Stimulated activated naive CD4-positive, alpha-beta T cell (primary cell): ENCODE data around the gene PITPNM3.
A peak's percentile ranks its signal among the peaks of the same experiment; 100 is the strongest.
"Not testable (repeated sequence)": the region's sequence is repeated elsewhere in the genome, so short reads cannot be mapped to it uniquely, and the experiment has no call there.

Experiments used
- DNase-seq, 6 experiments: peaks; one replicate each; lab custom pipeline; 2025; lab: John Stamatoyannopoulos, UW

The PITPNM3 gene

GRCh38 chr17:6501359-6501758 lies 55.0 kb downstream of the PITPNM3 start:
- no peak for DNase-seq

DNA sequence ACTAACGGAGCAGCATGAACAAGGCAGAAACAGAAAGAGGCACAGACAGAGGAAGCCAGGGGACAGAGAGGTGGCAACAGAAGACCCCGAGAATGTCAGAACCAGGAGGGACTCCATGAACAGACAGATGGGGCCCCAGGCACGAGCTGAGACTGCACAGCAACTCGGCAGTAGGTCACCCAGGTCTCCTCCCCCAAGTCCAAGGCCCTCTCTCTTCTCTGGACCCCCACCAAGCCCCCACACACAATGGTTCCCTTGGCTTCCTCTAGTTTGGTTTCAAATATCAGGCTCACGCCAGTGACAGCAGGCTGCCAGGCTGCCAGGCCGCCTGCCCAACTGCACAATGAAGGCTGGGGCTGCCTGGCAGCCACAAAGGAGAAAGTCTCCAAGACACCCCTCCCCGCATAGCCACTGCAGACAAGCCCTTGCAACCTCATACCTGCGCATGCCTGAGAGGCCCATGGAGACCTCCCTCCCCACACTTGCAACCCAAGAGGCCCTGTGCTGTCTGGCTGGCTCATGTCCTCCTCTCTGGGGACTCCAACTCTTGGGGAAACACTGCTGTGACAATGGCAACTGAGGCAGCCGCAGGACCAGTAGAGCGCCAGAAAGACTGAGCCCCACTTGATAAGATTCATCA lies 57.3 kb downstream of the PITPNM3 start:
- DNase-seq = no peak

DNA sequence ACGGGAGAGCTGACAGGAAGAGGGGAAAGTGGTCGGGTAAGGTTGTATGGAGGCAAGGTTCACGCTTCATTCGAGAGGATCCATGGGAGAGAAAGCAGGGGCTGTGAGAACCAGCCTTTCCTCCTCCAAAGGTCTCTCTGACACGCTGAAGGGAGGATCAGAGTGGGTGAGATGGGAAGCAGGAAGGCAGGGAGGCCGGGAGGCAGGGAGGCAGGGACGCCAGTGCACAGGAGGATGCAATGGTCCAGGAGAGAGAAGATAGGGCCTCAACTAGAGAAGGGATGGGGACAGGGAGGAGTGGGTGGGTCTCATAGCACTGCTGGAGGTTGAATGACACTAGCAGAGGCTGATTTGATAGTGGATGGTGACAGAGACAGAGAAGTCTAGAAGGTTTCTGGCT lies 58.0 kb downstream of the PITPNM3 start:
- DNase-seq = no peak

- no peak for DNase-seq
These were observed 58.7 kb downstream of the PITPNM3 start for GRCh38 chr17:6497496-6498221.

DNA sequence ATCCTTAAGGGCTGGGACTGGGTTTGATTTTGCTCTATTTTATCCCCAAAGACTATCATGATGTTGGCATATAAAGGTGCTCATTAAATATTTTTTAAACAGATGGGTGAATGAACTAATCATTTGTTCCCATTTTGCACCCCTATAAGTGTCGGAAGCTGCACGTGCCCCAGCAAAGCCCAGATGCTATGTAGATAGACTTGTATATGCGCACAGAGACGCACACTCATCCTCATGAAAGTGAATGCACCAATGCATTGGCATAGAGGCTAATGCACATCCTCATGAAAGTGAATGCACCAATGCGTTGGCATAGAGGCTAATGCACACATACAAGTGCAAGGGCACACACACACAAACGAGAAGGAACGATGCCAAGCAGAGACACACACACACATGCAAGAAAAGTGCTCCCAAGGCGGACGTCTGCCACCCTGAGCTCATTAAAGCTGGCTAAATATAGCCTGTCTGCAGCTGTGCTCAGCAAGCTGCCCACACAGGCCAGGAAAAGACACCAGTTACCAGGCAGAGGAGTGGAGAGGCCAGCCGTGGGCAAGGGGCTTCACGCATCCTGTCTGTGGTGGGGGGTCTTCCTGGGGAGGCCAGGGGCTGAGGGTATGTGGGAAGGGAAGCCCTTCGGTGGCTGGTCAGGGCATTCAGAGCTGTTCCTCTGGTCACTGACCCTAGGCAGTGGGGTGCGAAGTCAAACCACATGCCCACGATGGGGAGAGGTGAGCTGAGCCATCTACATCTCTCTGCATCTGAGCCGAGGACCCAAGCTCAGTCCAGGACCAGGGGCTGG lies 59.5 kb downstream of the PITPNM3 start:
- DNase-seq = no peak

GRCh38 chr17:6496116-6496481 lies 60.3 kb downstream of the PITPNM3 start:
- DNase-seq = peak in 1 of 6 experiments; percentile 31

- DNase-seq = peak in 1 of 6 experiments; percentile 31
These were observed 60.8 kb downstream of the PITPNM3 start for GRCh38 chr17:6495450-6496115.

DNA sequence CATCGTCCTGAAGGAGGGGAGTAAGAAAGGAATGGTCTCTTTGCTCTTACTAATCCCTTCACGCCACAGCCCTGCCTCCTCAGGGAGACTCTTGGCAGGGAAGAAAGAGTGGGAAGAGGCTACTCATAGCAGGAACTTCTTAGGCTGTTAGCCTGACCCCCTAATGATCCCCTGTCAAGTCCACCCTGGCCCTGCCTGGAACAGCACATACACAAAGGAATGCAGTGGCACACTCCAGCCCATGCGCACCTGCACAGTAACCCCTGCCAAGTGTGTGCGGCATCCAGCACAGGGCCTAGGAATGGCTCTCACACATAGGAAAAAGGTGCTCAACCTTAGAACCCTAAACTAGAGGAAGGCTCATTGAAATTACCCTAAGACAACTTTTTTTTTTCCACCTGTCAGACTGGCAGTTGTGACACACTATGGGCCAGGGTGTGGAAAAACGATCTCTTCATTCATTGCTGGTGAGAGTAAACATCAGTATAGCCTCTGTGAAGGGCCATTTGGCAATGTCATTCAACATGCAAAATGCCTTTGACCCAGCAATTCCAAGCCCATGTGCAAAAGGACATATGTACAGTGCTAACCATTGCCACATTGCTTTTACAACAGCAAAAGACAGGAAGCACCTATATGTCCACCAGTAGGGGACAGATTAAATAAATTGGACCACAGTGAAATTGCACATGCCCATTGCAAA lies 62.0 kb downstream of the PITPNM3 start:
- DNase-seq = no peak

- no peak for DNase-seq
These were observed 63.3 kb downstream of the PITPNM3 start for GRCh38 chr17:6492892-6493674.

GRCh38 chr17:6491071-6491700 lies 65.2 kb downstream of the PITPNM3 start:
- DNase-seq = no peak

DNA sequence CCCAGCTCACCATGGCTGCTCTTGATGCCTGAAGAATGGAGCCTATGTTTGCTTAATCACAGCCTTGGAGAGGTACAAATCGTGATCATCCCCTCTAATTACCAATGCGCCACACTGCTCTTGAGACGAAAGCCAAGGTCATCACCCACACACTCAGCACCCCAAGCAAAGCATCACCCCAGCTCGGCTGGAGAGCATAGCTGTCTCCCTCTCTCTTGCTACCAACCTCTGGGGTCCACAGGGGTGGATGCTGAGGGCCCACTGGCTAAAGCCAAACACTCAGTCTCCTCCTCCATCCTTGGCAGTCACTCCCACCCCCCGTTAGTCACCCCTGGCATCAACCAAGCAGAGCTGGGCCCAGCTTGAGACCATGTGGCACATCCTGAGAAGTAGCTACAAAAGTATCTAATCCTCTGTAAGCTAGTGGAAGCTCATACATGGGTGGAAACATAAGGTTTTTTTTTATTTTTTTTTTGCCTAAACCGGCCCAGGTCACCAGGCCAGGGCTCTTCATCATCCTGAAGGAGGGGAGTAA lies 67.3 kb downstream of the PITPNM3 start:
- no peak for DNase-seq

DNA sequence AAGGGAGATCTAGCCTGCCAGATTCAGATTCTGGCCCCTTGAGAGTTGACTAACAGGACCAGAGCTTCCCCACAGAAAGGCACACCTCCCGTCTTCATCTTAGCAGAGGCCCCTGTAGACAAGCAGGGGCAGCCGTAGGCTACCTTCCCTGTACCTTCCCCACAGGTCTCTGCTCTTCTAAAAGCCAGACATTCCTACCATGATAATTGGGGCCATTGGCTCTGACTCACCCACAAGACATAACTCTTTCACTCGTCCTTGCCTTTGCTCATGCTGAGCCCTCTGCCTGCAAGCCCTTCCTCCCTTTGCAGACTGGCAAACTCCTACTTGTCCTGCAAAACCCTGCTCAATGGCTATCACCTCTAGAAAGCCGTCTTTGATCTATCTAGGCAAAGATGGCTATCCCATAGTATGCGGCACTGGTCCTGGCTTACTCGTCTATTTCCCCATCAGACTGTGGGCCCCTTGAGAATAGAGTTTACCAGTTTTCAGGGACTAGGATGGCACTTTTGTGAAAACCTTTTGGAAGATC lies 68.3 kb downstream of the PITPNM3 start:
- DNase-seq = no peak

DNA sequence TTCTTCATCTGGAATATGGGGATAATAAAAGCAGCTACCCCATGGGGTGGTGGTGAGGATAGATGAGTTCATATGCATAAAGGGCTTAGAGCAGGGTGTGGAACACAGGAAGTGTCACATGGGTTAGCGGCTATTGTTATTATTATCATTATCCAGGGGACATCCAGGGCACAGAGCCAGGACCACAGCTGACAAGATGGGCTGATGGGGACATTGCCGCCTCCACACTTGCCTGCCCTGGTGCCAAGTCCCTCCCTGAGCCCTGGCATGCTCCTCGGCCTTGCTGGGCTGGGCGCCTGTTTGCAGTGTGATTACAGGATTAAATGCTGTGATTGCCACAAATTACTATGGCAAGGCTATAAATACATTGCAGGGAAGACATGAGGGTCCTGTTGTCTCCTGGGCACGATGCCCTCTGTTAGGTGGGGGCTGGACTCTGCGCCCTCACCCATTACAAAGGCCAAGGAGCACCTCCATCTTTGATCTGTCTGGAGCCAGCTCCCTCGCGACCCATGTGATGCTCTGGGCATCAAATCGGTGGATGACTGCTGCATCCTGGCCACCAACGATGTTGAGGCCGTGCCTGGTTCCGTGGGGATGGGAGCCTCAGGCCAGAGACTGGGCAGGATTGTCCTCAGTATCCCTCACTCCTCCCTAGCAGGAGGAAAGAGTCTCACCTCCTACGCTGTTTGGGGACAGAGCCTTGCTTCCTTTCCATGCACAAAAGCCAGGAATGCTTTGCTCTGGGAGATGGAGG lies 68.9 kb downstream of the PITPNM3 start:
- no peak for DNase-seq

GRCh38 chr17:6485646-6486412 lies 70.5 kb downstream of the PITPNM3 start:
- no peak for DNase-seq

DNA sequence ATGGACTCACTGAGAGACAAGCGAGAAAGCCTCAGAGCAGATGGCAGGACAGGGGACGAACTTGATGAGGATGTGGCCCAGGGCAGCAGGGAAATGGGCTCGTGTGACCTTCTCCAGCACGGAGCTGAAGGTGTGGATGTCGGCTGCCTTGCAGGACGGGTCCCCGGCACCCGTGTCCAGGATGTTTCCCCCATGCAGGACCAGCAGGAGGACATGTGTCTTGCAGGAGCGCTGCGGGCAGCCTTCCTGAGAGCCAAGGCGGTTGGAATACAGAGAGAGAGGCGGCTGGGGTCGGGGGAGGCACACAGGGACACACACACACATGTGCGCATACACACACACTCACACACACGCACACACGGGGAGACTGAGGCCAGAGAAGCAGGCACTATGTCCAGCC lies 72.8 kb downstream of the PITPNM3 start:
- DNase-seq = no peak

DNA sequence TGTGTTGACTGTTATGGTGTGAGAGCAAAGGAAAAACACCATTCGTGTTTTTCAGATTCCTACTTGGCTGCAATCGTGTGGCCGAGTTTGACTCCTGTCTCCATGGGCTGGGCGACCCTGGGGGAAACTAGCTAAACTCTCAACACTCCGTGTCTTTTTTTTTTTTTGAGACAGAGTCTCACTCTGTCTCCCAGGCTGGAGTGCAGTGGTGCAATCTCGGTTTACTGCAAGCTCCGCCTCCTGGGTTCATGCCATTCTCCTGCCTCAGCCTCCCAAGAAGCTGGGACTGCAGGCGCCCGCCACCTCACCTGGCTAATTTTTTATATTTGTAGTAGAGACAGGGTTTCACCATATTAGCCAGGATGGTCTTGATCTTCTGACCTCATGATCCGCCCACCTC lies 73.6 kb downstream of the PITPNM3 start:
- DNase-seq = not testable (repeated sequence)

- no peak for DNase-seq
These were observed 74.3 kb downstream of the PITPNM3 start for GRCh38 chr17:6482105-6482455.

DNA sequence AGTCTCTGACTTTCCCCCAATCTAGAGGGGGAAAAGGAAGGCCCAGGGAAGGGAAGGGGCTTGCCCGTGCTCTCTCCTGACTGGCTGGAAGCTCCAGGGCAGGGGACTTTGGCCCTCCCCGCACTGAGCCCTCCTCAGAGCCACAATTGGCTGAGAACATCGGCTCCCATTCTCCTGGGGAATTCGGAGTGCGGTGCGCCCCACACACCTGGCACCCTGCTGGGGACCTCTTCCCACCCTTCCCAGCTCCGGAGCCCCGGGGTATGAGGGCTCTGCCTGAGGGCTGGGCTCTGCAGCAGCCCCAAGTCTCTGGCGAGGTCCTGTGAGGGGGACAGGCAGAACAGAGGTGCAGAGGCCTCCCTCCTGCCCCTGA lies 76.1 kb downstream of the PITPNM3 start:
- no peak for DNase-seq
